IMR-90 (cell line): ENCODE data around the gene CUX1. TPM values are rescaled to one million over a fixed set of nuclear protein-coding genes. Genes with fewer than 3 reads are reported as not detected.

ENCODE experiments used
- ATAC-seq: fragments of 200-7000 bp; cut with Tn5 transposase; 2 replicates; pipeline ENCODE4 v1.9.1; 2020; ENCODE audit warnings: low read depth, mild to moderate bottlenecking, moderate library complexity
- BruUV-seq: library from RNA; stranded (reverse); fragments of 400-500 nt; replicated peaks from 2 replicates; lab custom pipeline; 2021; lab: Mats Ljungman, UMichigan
- CTCF ChIA-PET: fragments of 300-600 bp; formaldehyde crosslinking; extraction: SDS; loops from one replicate; lab custom pipeline; 2021; ENCODE audit warnings: antibody characterized with exemption; lab: Yijun Ruan, JAX
- POLR2A ChIA-PET: fragments of 300-600 bp; sonication (Branson Sonifier 250); formaldehyde crosslinking; loops from one replicate; lab custom pipeline; 2022; ENCODE audit warnings: antibody characterized with exemption; ENCODE audit not compliant: unreplicated experiment; lab: Charles Lee
- DNase-seq: peaks from one replicate; pipeline ENCODE4 v3.0.0; 2013
- H2AFZ ChIP-seq: replicated peaks from 2 replicates; pipeline ENCODE3; 2013; ENCODE audit warnings: low read length, mild to moderate bottlenecking; ENCODE audit not compliant: poor library complexity
- H2AK5ac ChIP-seq: 2 replicates; pipeline ENCODE4 v1.6.1; 2013; ENCODE audit warnings: low read depth, low read length, inconsistent platforms
- H2AK9ac ChIP-seq: replicated peaks from 2 replicates; pipeline ENCODE3; 2013; ENCODE audit warnings: mild to moderate bottlenecking, low read depth, low read length, moderate library complexity; ENCODE audit not compliant: poor library complexity
- H2BK120ac ChIP-seq: 2 replicates; pipeline ENCODE4 v1.6.1; 2013; ENCODE audit warnings: low read depth, low read length, inconsistent platforms
- H2BK15ac ChIP-seq: 3 replicates; pipeline ENCODE4 v1.6.1; 2013; ENCODE audit warnings: low read depth, low read length, inconsistent platforms
- H2BK20ac ChIP-seq: 2 replicates; pipeline ENCODE4 v1.6.1; 2013; ENCODE audit warnings: low read depth, mild to moderate bottlenecking, inconsistent platforms, low read length, moderate library complexity
- H2BK5ac ChIP-seq: 2 replicates; pipeline ENCODE4 v1.6.1; 2013; ENCODE audit warnings: mild to moderate bottlenecking, low read depth, low read length, inconsistent platforms; ENCODE audit not compliant: poor library complexity, severe bottlenecking
- H3K14ac ChIP-seq: replicated peaks from 2 replicates; pipeline ENCODE4 v1.6.1; 2013; ENCODE audit warnings: low read depth, low read length, inconsistent platforms
- H3K18ac ChIP-seq: 2 replicates; pipeline ENCODE4 v1.6.1; 2013; ENCODE audit warnings: low read depth, low read length, control low read depth
- H3K23ac ChIP-seq: 2 replicates; pipeline ENCODE4 v1.6.1; 2013; ENCODE audit warnings: low read depth, low read length, inconsistent platforms
- H3K27ac ChIP-seq: 2 replicates; pipeline ENCODE4 v1.5.1; 2013; ENCODE audit warnings: mild to moderate bottlenecking, control low read depth, low read length; ENCODE audit not compliant: insufficient read depth
- H3K27me3 ChIP-seq: 2 replicates; pipeline ENCODE4 v1.6.1; 2013; ENCODE audit warnings: low read length; ENCODE audit not compliant: control insufficient read depth, insufficient read depth
- H3K36me3 ChIP-seq: 2 replicates; pipeline ENCODE4 v1.6.1; 2013; ENCODE audit warnings: low read length, mixed read lengths; ENCODE audit not compliant: control insufficient read depth, insufficient read depth
- H3K4ac ChIP-seq: 2 replicates; pipeline ENCODE4 v1.6.1; 2013; ENCODE audit warnings: low read depth, low read length, inconsistent platforms
- H3K4me1 ChIP-seq: 2 replicates; pipeline ENCODE4 v1.6.1; 2013; ENCODE audit warnings: low read length, mixed read lengths; ENCODE audit not compliant: control insufficient read depth, insufficient read depth
- H3K4me2 ChIP-seq: 2 replicates; pipeline ENCODE4 v1.6.1; 2013; ENCODE audit warnings: low read depth, mild to moderate bottlenecking, control low read depth, low read length, moderate library complexity
- H3K4me3 ChIP-seq: 2 replicates; pipeline ENCODE4 v1.5.1; 2013; ENCODE audit warnings: low read depth, mild to moderate bottlenecking, control low read depth, low read length, moderate library complexity; ENCODE audit not compliant: insufficient read depth
- H3K56ac ChIP-seq: 2 replicates; pipeline ENCODE4 v1.6.1; 2013; ENCODE audit warnings: low read length, inconsistent platforms; ENCODE audit not compliant: insufficient read depth; ENCODE audit errors: extremely low read depth
- H3K79me1 ChIP-seq, 2 experiments: 2 replicates each; pipeline ENCODE4 v1.6.1; 2013; ENCODE audit warnings: low read length in 2 of 2, inconsistent platforms in 1 of 2, low read depth in 1 of 2
- H3K9ac ChIP-seq: 2 replicates; pipeline ENCODE4 v1.6.1; 2013; ENCODE audit warnings: low read depth, low read length, control low read depth
- H3K9me1 ChIP-seq: 2 replicates; pipeline ENCODE4 v1.6.1; 2013; ENCODE audit warnings: low read length, inconsistent platforms; ENCODE audit not compliant: insufficient read depth
- H3K9me3 ChIP-seq: 2 replicates; pipeline ENCODE4 v1.6.1; 2013; ENCODE audit warnings: low read length; ENCODE audit not compliant: control insufficient read depth, insufficient read depth
- H4K20me1 ChIP-seq: 2 replicates; pipeline ENCODE4 v1.6.1; 2013; ENCODE audit warnings: low read length, inconsistent platforms; ENCODE audit not compliant: insufficient read depth
- H4K5ac ChIP-seq: 2 replicates; pipeline ENCODE4 v1.6.1; 2013; ENCODE audit warnings: mild to moderate bottlenecking, low read depth, low read length, control low read depth
- H4K8ac ChIP-seq, 2 experiments: 2 replicates each; pipeline ENCODE4 v1.6.1; 2013; ENCODE audit warnings: low read depth in 2 of 2, low read length in 2 of 2, control low read depth in 1 of 2, inconsistent platforms in 1 of 2
- H4K91ac ChIP-seq: 2 replicates; pipeline ENCODE4 v1.6.1; 2013; ENCODE audit warnings: low read depth, low read length, inconsistent platforms; ENCODE audit not compliant: insufficient read depth
- BHLHE40 ChIP-seq: fragments of 150-350 bp; IDR thresholded peaks from 2 replicates; pipeline ENCODE4 v1.6.1; 2016; ENCODE audit warnings: mild to moderate bottlenecking, low read depth, low read length
- CEBPB ChIP-seq: IDR thresholded peaks from 2 replicates; pipeline ENCODE4 v1.6.1; 2012; ENCODE audit warnings: low read depth, low read length, improper control_type of control experiment
- CHD1 ChIP-seq: IDR thresholded peaks from 2 replicates; pipeline ENCODE4 v1.6.1; 2012; ENCODE audit warnings: low read depth, low read length, improper control_type of control experiment
- FOS ChIP-seq: fragments of 150-350 bp; IDR thresholded peaks from 2 replicates; pipeline ENCODE4 v1.6.1; 2016; ENCODE audit warnings: low read depth, low read length
- MAFK ChIP-seq: IDR thresholded peaks from 2 replicates; pipeline ENCODE4 v1.6.1; 2012; ENCODE audit warnings: low read depth, low read length, improper control_type of control experiment
- MAZ ChIP-seq: IDR thresholded peaks from 2 replicates; pipeline ENCODE4 v1.6.1; 2012; ENCODE audit warnings: low read depth, mild to moderate bottlenecking, low read length, improper control_type of control experiment, moderate library complexity, borderline replicate concordance
- MXI1 ChIP-seq: IDR thresholded peaks from 2 replicates; pipeline ENCODE4 v1.6.1; 2012; ENCODE audit warnings: low read depth, mild to moderate bottlenecking, low read length, moderate library complexity, borderline replicate concordance
- NFE2L2 ChIP-seq: fragments of 150-350 bp; IDR thresholded peaks from 2 replicates; pipeline ENCODE4 v1.6.1; 2016; ENCODE audit warnings: low read depth, mild to moderate bottlenecking, low read length
- POLR2A ChIP-seq: IDR thresholded peaks from 2 replicates; pipeline ENCODE4 v1.6.1; 2012; ENCODE audit warnings: mild to moderate bottlenecking, low read depth, low read length
- RAD21 ChIP-seq: IDR thresholded peaks from 2 replicates; pipeline ENCODE4 v1.6.1; 2012; ENCODE audit warnings: low read length, improper control_type of control experiment
- RCOR1 ChIP-seq: IDR thresholded peaks from 2 replicates; pipeline ENCODE4 v1.6.1; 2012; ENCODE audit warnings: mild to moderate bottlenecking, low read length, improper control_type of control experiment; ENCODE audit not compliant: insufficient replicate concordance
- RFX5 ChIP-seq: IDR thresholded peaks from 2 replicates; pipeline ENCODE4 v1.8.0; 2012; ENCODE audit warnings: low read depth, mild to moderate bottlenecking, low read length, moderate library complexity
- SMC3 ChIP-seq: fragments of 150-350 bp; IDR thresholded peaks from 2 replicates; pipeline ENCODE4 v1.6.1; 2016; ENCODE audit warnings: low read depth, mild to moderate bottlenecking, antibody characterized with exemption, low read length, moderate library complexity
- WGBS, 2 experiments: methylation state at CpG; one replicate each; pipeline versions ENCODE4 v1.1.5 to v1.1.7; 2013; ENCODE audit warnings: missing lambda C conversion rate in 2 of 2; ENCODE audit not compliant: insufficient read length in 1 of 2; ENCODE audit errors: extremely low coverage in 2 of 2; 5-methylcytosine and 5-hydroxymethylcytosine counted together
- dilution Hi-C: fragments of 300-500 bp; cut with HindIII; formaldehyde crosslinking; loops from one replicate; pipeline ENCODE4 v1.14.3; 2018; ENCODE audit warnings: low sequenced_read_pairs; ENCODE audit not compliant: unreplicated experiment
- in situ Hi-C: fragments of 300-500 bp; cut with MboI; formaldehyde crosslinking; loops from 3 replicates; pipeline ENCODE4 v1.14.3; 2019; ENCODE audit warnings: low sequenced_read_pairs, inconsistent platforms, mixed read lengths
- intact Hi-C: fragments of 100-400 bp; cut with micrococcal nuclease; formaldehyde crosslinking; loops from 2 replicates; pipeline ENCODE4 v1.10.0; 2022
- polyA plus RNA-seq, 3 experiments: library from polyadenylated mRNA; depleted of rRNA; stranded (reverse); fragments of >200 nt; gene quantifications; 2 replicates each; pipeline ENCODE4 v1.2.3, GENCODE V29; 2012; ENCODE audit warnings: low replicate concordance in 1 of 3
- total RNA-seq: library from RNA; depleted of rRNA; stranded (reverse); fragments of >200 nt; gene quantifications from 2 replicates; pipeline ENCODE4 v1.2.3, GENCODE V29; 2012
- TF ChIP-seq, protein P1 (sequence below): conservative IDR thresholded peaks from 2 replicates; pipeline ENCODE4 v1.5.1; 2012; ENCODE audit warnings: mild to moderate bottlenecking, low read depth, low read length, improper control_type of control experiment
- TF ChIP-seq, protein P2 (sequence below): fragments of 150-350 bp; IDR thresholded peaks from 2 replicates; pipeline ENCODE4 v1.6.1; 2017; ENCODE audit warnings: mild to moderate bottlenecking, antibody characterized with exemption, low read length, low read depth
- TF ChIP-seq, protein P3 (sequence below): fragments of 150-350 bp; IDR thresholded peaks from 2 replicates; pipeline ENCODE4 v1.6.1; 2016; ENCODE audit warnings: low read depth, mild to moderate bottlenecking, low read length, moderate library complexity, borderline replicate concordance

CUX1 gene
- total and polyA plus RNA-seq, 2 of the 4 experiments (the other 2 are of a cell fraction): 19.7 to 46.4 TPM

DNA sequence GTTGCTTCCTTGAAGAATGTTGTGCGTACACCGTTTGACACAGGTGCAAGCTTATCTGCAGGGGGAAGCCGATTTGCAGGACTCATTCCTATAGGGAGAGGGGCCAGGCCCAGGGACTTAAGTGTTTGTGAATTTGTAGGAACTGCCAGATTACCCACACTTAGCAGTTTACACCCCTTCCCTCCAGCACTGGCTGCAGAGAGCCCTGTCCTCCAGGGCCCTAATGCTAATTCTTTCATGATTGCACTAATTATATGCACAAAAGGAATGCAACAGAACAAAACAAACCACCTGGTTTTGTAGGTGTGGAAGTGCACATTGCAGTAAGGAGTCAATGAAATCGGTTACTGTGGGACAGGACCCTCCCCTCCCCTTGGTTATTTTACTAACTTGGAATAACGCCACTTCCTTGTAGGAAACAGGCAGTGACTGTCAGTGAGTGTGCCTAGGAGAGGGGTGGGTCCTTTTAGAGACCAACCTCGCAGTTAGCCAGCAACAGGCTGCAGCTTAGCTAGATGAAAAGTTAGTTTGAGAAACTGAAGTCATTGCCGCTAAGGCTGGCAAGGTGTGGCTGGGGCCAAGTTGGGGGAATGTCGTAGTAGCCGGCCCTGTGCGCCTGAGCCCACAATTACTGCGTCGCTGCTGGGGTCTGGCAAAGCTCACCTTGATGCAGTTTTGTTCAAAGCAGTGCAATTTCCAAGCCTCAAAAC is 60.6 kb downstream of the CUX1 start:
- Histone ChIP-seq H2AK9ac (no peak overlapping the region), H3K36me3 (no peaks in the 10 kb centered on the region; the same call in 1 of the 2 replicates), H3K27ac (no peak overlapping the region), H2BK5ac (no peak overlapping the region), H3K56ac (no peak overlapping the region), H3K23ac (no peak overlapping the region), H2BK120ac (no peak overlapping the region), H4K8ac (no peak overlapping the region), H3K4ac (no peak overlapping the region), H3K4me2 (no peak overlapping the region), H3K14ac (no peak overlapping the region), H4K5ac (no peak overlapping the region), H3K79me1 (peaks cover 14 to 70% of the 10 kb centered on the region in 2 experiments), H3K27me3 (no peaks in the 10 kb centered on the region), H3K9ac (no peak overlapping the region), H3K9me1 (peaks cover 17% of the 10 kb centered on the region), H2AK5ac (peak overlapping the region; percentile 3; the same call in 1 of the 2 replicates), H4K20me1 (peaks cover 14% of the 10 kb centered on the region; the same call in 1 of the 2 replicates), H4K91ac (no peak overlapping the region), H3K18ac (no peak overlapping the region), H3K9me3 (no peaks in the 10 kb centered on the region), H3K4me1 (peaks cover 22% of the 10 kb centered on the region), H2BK20ac (no peak overlapping the region), H2BK15ac (no peak overlapping the region), H2AFZ (no peak overlapping the region), H3K4me3 (no peak overlapping the region)
- in situ Hi-C loops: no loop called here
- intact Hi-C loops: no loop called here
- DNase-seq (no peak), ATAC-seq (no peak)
- TF ChIP-seq CEBPB (no peak), MXI1 (no peak), SMC3 (no peak), POLR2A (no peak), MAFK (no peak), RCOR1 (no peak), RFX5 (no peak), FOS (no peak), MAZ (no peak), BHLHE40 (no peak), RAD21 (no peak), CHD1 (no peak), NFE2L2 (no peak)
- TF ChIP-seq, protein P1, sequence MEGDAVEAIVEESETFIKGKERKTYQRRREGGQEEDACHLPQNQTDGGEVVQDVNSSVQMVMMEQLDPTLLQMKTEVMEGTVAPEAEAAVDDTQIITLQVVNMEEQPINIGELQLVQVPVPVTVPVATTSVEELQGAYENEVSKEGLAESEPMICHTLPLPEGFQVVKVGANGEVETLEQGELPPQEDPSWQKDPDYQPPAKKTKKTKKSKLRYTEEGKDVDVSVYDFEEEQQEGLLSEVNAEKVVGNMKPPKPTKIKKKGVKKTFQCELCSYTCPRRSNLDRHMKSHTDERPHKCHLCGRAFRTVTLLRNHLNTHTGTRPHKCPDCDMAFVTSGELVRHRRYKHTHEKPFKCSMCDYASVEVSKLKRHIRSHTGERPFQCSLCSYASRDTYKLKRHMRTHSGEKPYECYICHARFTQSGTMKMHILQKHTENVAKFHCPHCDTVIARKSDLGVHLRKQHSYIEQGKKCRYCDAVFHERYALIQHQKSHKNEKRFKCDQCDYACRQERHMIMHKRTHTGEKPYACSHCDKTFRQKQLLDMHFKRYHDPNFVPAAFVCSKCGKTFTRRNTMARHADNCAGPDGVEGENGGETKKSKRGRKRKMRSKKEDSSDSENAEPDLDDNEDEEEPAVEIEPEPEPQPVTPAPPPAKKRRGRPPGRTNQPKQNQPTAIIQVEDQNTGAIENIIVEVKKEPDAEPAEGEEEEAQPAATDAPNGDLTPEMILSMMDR: no peak
- TF ChIP-seq, protein P2, sequence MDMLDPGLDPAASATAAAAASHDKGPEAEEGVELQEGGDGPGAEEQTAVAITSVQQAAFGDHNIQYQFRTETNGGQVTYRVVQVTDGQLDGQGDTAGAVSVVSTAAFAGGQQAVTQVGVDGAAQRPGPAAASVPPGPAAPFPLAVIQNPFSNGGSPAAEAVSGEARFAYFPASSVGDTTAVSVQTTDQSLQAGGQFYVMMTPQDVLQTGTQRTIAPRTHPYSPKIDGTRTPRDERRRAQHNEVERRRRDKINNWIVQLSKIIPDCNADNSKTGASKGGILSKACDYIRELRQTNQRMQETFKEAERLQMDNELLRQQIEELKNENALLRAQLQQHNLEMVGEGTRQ: no peak
- TF ChIP-seq, protein P3, sequence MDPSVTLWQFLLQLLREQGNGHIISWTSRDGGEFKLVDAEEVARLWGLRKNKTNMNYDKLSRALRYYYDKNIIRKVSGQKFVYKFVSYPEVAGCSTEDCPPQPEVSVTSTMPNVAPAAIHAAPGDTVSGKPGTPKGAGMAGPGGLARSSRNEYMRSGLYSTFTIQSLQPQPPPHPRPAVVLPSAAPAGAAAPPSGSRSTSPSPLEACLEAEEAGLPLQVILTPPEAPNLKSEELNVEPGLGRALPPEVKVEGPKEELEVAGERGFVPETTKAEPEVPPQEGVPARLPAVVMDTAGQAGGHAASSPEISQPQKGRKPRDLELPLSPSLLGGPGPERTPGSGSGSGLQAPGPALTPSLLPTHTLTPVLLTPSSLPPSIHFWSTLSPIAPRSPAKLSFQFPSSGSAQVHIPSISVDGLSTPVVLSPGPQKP: no peak
- POLR2A ChIA-PET: no interaction called here
- WGBS, 2 experiments: 93% methylated on average over 2 of the region's 12 CpGs; no CpG with 5 or more reads in 1 of the 2 experiments
- CTCF ChIA-PET: no interaction called here
- BruUV-seq: no TSS peak
- dilution Hi-C loops: no loop called here
